ENCODE data around the gene GRIN1.

GRCh38 chr9:137113385-137114159 lies 25.4 kb upstream of the GRIN1 start:
- TF ChIP-seq, protein P1, sequence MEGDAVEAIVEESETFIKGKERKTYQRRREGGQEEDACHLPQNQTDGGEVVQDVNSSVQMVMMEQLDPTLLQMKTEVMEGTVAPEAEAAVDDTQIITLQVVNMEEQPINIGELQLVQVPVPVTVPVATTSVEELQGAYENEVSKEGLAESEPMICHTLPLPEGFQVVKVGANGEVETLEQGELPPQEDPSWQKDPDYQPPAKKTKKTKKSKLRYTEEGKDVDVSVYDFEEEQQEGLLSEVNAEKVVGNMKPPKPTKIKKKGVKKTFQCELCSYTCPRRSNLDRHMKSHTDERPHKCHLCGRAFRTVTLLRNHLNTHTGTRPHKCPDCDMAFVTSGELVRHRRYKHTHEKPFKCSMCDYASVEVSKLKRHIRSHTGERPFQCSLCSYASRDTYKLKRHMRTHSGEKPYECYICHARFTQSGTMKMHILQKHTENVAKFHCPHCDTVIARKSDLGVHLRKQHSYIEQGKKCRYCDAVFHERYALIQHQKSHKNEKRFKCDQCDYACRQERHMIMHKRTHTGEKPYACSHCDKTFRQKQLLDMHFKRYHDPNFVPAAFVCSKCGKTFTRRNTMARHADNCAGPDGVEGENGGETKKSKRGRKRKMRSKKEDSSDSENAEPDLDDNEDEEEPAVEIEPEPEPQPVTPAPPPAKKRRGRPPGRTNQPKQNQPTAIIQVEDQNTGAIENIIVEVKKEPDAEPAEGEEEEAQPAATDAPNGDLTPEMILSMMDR (IDR thresholded peaks at IDR 0.05) = no peak
- TF ChIP-seq POLR2A (IDR thresholded peaks at IDR 0.05) = no peak

Data from Peyer's patch (tissue), 4 donors.